ENCODE measurements around the gene PHF5A. TPM values are rescaled to one million over a fixed set of nuclear protein-coding genes. Genes with fewer than 3 reads are reported as not detected.
"Not testable (repeated sequence)": the region's sequence is repeated elsewhere in the genome, so short reads cannot be mapped to it uniquely, and the experiment has no call there.

Gene PHF5A
- total RNA-seq, 1 experiment from 2014 or later, result 101 TPM

DNA sequence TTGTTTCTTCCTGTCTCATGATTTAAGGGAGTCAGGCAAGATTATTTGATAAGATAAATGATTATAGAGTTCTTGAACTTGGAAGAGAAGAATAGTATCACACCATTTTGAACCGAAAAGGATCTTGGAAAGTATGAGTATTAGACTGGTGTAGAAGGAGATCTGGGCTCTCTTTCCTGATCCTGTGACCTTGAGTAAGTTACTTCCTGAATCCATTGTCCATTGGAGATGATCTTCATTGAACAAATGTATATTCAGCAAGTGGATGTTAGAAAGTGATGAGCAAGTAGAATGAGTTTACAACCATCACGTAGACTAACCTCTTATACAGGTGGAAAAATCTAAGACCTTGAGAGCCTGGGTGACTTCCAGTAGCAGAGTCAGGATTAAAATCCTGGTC lies 2.4 kb upstream of the PHF5A start:
- no peak for DNase-seq

DNA sequence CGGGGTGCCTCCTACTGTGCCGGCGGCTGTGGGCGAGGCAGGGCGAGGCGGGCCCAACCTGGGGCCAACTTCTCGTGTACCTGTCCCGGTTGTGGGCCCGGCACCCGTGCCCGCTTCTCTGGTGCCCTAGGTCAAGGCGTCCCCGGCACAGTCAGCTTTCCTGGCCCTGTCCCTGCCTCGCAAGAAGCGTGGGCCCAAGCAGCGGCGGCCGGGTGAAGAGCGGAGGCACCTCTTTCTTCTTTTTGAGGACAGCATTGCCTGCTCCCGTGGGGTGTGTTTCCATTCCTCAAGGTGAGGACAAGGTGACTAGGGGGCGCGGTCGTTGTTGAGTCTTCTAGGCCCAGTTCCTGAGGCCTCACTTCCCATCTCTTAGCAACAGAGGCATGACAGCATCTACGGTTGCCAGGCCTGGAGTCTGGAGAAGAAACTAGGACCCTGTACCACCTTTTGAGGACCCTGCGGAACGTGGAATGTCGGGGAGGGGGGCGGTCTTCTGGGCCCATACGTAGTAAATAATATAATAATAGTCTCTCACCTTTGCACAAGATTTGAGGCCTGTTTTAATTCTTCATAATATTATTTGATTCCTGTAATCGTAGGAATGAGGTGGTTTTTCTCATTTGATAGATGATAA lies 843 bp upstream of the PHF5A start:
- H3K36me3 ChIP-seq, result peaks cover 58% of the 10 kb centered on the region
- H3K9me3 ChIP-seq, result no peaks in the 10 kb centered on the region
- peak overlapping the region; percentile 87 for H3K4me3 ChIP-seq
- DNase-seq, result no peak
- H3K27me3 ChIP-seq, result no peaks in the 10 kb centered on the region

More for the DNA sequence above, 2.4 kb upstream of the PHF5A start:
- Histone ChIP-seq H3K36me3 (peaks cover 44% of the 10 kb centered on the region), H3K27me3 (no peaks in the 10 kb centered on the region), H3K4me3 (no peak overlapping the region), H3K9me3 (no peaks in the 10 kb centered on the region)

DNA sequence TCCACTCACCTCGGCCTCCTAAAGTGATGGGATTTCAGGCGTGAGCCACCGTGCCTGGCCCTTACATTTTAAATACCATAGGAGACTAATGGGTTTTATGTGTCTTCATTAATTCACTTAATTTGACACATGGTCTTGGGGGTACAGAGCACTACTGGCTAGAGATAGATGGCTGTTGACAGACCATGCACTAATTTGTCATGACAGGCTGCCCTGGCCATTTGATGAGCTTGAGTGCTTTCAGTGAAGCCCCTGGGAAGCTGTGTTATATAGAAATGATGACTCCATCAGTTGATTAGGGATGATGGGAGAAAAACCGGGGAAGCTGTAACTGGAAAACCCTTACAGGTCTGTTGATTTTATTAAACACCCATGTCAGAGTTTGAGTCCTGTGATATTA lies 6.6 kb downstream of the PHF5A start:
- no peak overlapping the region for H3K4me3 ChIP-seq
- peaks cover 78% of the 10 kb centered on the region for H3K36me3 ChIP-seq
- no peaks in the 10 kb centered on the region for H3K27me3 ChIP-seq
- no peaks in the 10 kb centered on the region for H3K9me3 ChIP-seq
- DNase-seq, result no peak

DNA sequence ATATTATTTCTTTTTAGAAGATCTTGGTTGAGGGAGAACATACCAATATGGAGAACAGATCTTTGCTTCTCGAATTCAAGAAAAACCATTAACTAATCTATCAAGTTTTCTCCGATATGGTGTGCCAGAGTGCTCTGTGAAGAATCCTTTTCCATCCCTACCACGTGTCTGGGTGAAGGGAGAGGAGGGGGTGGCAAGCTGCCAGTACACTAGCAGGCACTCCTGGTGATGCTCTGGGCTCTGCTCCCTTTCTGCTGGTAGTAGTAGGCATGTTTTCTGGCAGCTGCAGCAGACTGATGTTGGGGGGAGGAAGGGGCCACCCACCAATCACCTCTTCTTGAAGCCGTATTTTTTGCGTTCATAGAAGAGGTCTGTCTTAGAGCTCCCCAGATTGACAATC lies 8.4 kb downstream of the PHF5A start:
- DNase-seq, H3K4me3 ChIP-seq, H3K27me3 ChIP-seq, H3K9me3 ChIP-seq: not testable (repeated sequence)
- H3K36me3 ChIP-seq, result peaks cover 61% of the 10 kb centered on the region

GRCh38 chr22:41459431-41459830 lies 9.1 kb downstream of the PHF5A start:
- H3K27me3 ChIP-seq, result no peaks in the 10 kb centered on the region
- no peaks in the 10 kb centered on the region for H3K9me3 ChIP-seq
- H3K4me3 ChIP-seq, result no peak overlapping the region
- no peak for DNase-seq
- peaks cover 54% of the 10 kb centered on the region for H3K36me3 ChIP-seq

- no peak for DNase-seq
- peaks cover 45% of the 10 kb centered on the region for H3K36me3 ChIP-seq
- no peaks in the 10 kb centered on the region for H3K27me3 ChIP-seq
- no peak overlapping the region for H3K4me3 ChIP-seq
- no peaks in the 10 kb centered on the region for H3K9me3 ChIP-seq
These were observed 10.2 kb downstream of the PHF5A start for GRCh38 chr22:41458161-41458728.

DNA sequence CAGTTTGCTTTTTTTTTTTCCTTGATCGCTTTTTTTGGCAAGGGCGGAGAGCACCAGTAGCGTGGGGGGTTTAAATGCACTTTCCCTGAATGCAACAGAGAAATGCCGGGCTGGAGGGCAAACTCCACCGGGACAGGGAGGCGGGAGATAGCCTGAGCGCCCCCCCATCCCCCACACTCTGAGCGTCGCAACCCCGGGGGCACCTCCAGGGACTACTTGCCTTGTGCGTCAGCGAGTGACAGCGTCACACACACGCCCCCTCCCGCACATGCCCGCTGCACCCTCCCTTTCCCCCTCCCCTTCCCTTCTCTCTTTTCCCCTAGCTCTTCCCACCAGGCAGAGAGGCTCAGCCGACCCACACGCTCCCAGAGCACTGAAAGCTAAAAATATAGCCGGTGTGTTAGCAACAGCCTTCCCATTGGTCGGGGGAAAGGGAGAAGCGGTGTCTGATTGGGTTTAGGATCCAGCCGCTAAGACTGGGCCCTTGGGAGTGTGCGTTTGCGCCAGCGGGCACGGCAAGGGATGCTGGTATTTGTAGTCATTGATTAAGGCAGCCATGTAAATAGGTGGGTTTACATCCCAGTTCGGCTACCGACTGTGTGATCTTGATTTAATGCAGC lies 20.2 kb downstream of the PHF5A start:
- no peaks in the 10 kb centered on the region for H3K27me3 ChIP-seq
- peaks cover 18% of the 10 kb centered on the region for H3K36me3 ChIP-seq
- H3K9me3 ChIP-seq, result no peaks in the 10 kb centered on the region
- H3K4me3 ChIP-seq, result peak overlapping the region; percentile 94
- DNase-seq, result peak; percentile 97

- H3K4me3 ChIP-seq, result peak overlapping the region; percentile 94
- DNase-seq, result peak; percentile 74
- no peaks in the 10 kb centered on the region for H3K27me3 ChIP-seq
- peaks cover 24% of the 10 kb centered on the region for H3K36me3 ChIP-seq
- no peaks in the 10 kb centered on the region for H3K9me3 ChIP-seq
These were observed 20.9 kb downstream of the PHF5A start for GRCh38 chr22:41447435-41448188.

GRCh38 chr22:41446639-41447434 lies 21.7 kb downstream of the PHF5A start, which contains the start of gene TOB2:
Gene TOB2, minus strand, starts transcription at chr22:41446801. Its CDS starts 9,456 bp downstream, at chr22:41437345.
- peak; percentile 94 for DNase-seq
- no peaks in the 10 kb centered on the region for H3K9me3 ChIP-seq
- peaks cover 30% of the 10 kb centered on the region for H3K36me3 ChIP-seq
- H3K27me3 ChIP-seq, result no peaks in the 10 kb centered on the region
- peak within 1 kb of the TSS; percentile 94 for H3K4me3 ChIP-seq

- peaks cover 35% of the 10 kb centered on the region for H3K36me3 ChIP-seq
- H3K4me3 ChIP-seq, result peak overlapping the region; percentile 94
- H3K9me3 ChIP-seq, result no peaks in the 10 kb centered on the region
- DNase-seq, result no peak
- H3K27me3 ChIP-seq, result no peaks in the 10 kb centered on the region
These were observed 22.4 kb downstream of the PHF5A start for GRCh38 chr22:41446057-41446501.

GRCh38 chr22:41445129-41446056 lies 23.1 kb downstream of the PHF5A start:
- Histone ChIP-seq H3K27me3 (no peaks in the 10 kb centered on the region), H3K9me3 (no peaks in the 10 kb centered on the region), H3K4me3 (peak overlapping the region; percentile 94), H3K36me3 (peaks cover 42% of the 10 kb centered on the region)
- DNase-seq, result peak; percentile 35

DNA sequence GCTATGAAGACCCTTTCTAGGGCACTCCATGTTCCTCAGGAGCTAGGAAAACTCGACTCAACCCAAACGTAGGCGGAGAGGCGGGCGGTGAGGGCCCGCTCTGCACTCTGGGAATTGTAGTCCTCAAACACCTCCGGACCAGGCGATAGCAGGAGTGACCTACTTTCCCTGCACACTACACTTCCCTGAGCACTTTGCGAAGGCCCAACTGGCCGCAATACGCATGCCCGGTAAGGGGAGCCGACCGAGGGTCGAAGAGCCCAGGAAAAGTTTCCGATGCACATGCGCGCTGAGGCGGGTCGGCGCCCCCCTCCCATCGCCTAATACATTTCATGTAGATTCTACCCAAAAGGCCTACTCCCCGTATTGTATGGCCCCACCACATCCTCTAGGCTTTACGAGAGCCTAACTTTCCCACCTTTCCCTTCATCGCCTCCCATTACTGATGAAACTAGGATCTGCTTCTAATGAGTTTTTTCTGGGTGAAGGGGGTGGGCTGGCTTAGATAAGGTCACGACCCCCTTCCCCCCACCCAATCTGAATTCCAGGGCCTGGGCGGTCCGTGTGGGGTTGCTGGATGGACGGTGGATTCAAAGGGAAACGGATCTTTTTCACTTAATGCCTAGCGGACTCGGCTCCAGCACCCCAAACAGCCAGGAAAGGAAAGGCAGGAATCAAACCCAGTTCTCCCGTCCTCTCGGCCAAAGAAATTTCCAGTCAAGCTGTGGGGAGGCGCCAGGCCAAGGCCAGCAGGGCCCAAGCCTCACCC lies 23.9 kb downstream of the PHF5A start:
- H3K4me3 ChIP-seq, result peak overlapping the region; percentile 94
- H3K9me3 ChIP-seq, result no peaks in the 10 kb centered on the region
- DNase-seq, result peak; percentile 92
- H3K27me3 ChIP-seq, result no peaks in the 10 kb centered on the region
- peaks cover 44% of the 10 kb centered on the region for H3K36me3 ChIP-seq

- H3K9me3 ChIP-seq, result no peaks in the 10 kb centered on the region
- peaks cover 61% of the 10 kb centered on the region for H3K36me3 ChIP-seq
- H3K4me3 ChIP-seq, result no peak overlapping the region
- no peaks in the 10 kb centered on the region for H3K27me3 ChIP-seq
- DNase-seq, result no peak
These were observed 26.2 kb downstream of the PHF5A start for GRCh38 chr22:41442240-41442792.

DNA sequence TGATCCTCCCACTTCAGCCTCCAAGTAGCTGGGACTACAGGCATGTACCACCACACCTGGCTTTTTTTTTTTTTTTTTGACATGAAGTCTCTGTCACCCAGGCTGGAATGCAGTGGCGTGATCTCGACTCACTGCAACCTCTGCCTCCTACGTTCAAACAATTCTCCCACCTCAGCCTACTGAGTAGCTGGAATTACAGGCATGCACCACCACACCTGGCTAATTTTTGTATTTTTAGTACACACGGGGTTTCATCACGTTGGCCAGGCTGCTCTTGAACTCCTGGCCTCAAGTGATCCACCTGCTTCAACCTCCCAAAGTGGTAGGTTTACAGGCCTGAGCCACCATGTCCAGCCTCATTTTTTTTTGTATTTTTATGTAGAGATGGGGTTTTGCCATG lies 28.0 kb downstream of the PHF5A start:
- H3K9me3 ChIP-seq, H3K4me3 ChIP-seq, DNase-seq, H3K27me3 ChIP-seq: not testable (repeated sequence)
- H3K36me3 ChIP-seq, result peaks cover 78% of the 10 kb centered on the region

DNA sequence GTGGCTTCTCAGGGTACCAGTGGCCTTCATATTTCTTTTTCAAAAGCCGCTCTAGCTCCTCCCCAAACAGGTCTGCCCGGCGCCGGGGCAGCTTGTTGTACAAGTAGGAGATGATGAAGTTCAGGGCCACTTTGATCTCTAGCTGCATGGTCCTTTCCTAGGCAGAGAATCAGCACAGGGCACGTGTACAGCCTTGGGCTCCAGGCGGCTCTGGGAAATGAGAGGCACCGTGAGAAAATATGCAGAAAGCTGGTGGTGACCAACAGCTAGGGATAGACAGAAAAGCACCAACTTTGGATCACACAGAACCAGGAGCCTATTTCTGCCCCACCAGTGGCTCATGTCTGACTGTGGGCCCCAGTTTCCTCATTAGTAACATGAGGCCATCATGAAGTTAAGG lies 31.3 kb downstream of the PHF5A start:
- Histone ChIP-seq H3K27me3 (no peaks in the 10 kb centered on the region), H3K9me3 (no peaks in the 10 kb centered on the region), H3K36me3 (peaks cover 74% of the 10 kb centered on the region)

More for the DNA sequence above, 31.3 kb downstream of the PHF5A start:
- no peak for DNase-seq
- H3K4me3 ChIP-seq, result no peak overlapping the region
